ENCODE measurements around the gene SLC37A3.

The SLC37A3 gene

GRCh38 chr7:140310337-140311002 lies 87.9 kb downstream of the SLC37A3 start:
- no peak for DNase-seq

GRCh38 chr7:140308060-140308459 lies 90.3 kb downstream of the SLC37A3 start:
- no peak for DNase-seq

DNA sequence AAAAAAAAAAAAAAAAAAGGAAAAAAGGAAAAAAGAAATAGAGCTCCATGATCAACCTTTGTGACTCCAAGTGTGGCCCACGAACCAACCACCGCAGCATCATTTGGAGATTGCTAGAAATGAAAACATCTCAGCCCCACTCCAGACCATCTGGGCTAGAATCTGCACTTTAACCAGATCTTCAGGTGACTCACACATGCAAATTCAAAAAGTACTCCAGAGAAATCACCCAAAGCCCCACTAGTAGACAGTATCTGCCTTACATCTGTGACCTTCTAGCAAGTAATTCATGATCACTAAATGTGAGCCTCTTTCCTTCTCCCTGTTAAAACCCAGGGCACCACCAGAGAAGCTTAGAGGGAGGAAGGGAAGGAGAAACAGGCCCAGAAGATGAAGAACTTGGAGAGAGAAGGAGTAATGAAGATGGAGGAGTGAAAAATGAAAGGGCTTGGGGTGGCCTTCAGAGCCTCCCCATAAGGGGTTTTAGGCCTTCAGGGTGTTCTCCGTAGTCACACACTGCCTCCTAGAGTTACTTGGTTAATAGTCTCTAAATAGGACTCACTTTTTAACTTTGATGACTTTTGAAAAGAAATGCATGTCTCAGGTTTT lies 94.0 kb downstream of the SLC37A3 start:
- DNase-seq: peak in 1 of 2 donors; percentile 9

DNA sequence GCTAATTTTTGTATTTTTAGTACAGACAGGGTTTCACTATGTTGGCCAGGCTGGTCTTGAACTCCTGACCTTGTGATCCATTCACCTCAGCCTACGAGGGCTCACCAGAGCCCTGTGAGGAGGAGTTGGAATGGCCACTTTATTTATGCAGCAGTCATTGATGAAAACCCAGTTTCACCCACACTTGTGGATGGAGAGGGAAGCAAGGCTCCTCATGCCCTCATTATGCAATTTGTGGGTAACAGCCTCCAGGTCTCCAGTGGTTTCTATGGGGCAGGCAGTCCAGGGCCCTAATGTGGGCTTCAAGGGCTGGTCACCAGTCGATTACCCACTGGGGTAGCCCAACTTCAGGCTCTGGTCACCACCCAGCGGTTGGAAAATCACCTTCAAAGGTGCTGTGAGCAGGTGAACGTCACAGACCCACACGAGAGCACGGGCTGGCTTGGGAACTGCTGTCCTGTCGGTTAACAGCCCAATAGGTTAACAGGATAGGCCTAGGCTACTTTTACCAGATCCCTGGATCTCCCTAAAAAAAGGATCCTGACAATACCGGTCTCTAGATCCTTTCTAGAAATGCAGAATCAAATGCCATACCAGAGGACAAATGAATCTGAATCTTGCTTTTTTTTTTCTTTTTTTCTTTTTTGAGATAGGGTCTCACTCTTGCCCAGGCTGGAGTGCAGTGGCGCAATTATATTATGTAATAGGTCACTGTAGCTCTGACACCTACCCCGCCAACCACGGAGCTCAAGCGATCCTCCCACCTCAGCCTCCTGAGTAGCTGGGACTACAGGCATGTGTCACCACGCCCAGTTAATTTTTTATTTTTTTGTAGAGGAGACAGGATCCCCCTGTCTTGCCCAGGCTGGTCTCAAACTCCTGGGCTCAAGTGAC lies 97.8 kb downstream of the SLC37A3 start:
- no peak for DNase-seq

DNA sequence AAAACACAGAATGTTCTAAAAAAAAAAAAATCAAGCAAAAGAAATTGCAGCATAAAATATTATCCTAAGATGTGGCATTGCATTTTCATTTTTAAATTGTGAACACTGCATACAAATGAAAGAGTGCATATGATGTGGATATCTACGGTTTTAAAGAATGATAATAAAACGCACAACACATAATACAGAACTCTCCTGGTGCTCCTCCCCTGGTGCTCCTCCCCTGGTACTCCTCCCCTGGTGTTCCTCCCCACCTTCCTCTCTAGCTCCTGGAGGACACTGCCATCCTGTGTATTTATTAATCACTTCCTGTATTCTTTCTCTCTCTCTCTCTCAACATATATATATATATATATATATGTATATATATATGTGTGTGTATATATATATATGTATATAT lies 100.1 kb downstream of the SLC37A3 start:
- no peak for DNase-seq

- DNase-seq: no peak
Measured at GRCh38 chr7:140297192-140297591, 101.1 kb downstream of the SLC37A3 start.

GRCh38 chr7:140295224-140295738 lies 103.0 kb downstream of the SLC37A3 start:
- no peak for DNase-seq

- DNase-seq: no peak
Measured at GRCh38 chr7:140294454-140294853, 103.9 kb downstream of the SLC37A3 start.

- DNase-seq: no peak
Measured at GRCh38 chr7:140292438-140292837, 105.9 kb downstream of the SLC37A3 start.

- DNase-seq: no peak
Measured at GRCh38 chr7:140289804-140290203, 108.5 kb downstream of the SLC37A3 start.

- no peak for DNase-seq
Measured at GRCh38 chr7:140287988-140288387, 110.3 kb downstream of the SLC37A3 start.

DNA sequence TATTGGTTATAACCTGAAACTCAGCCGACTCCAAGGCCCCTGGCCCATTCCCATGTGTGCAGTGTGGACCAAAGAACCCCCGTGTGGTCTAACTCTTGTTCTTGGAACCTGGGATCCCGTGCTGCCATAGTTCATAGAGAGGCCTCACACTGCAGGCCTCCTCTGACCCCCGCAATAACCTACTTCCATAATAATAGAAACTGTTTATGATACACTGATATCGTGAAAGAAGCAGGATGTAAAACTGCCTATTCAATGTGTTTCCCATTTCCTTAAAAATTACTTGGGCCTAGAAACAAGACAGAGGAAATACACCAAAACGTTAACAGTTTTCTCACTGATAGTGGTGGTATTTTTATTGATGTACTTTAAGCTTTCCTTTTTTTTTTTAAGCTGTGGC lies 112.4 kb downstream of the SLC37A3 start:
- DNase-seq: no peak

- DNase-seq: no peak
Measured at GRCh38 chr7:140284062-140284461, 114.3 kb downstream of the SLC37A3 start.
